ENCODE data around the gene SYT8. TPM values are rescaled to one million over a fixed set of nuclear protein-coding genes. Genes with fewer than 3 reads are reported as not detected.
"Not testable (repeated sequence)": the region's sequence is repeated elsewhere in the genome, so short reads cannot be mapped to it uniquely, and the experiment has no call there.

Gene SYT8
- total RNA-seq, 2 donors from 2014 or later: 0.75 to 4.6 TPM

- peak; percentile 52 for ATAC-seq
- DNase-seq: peak in 1 of 2 donors; percentile 66
- intact Hi-C loops (cut with DNase I, micrococcal nuclease): no loop called here
These were observed 41.7 kb downstream of the SYT8 start for GRCh38 chr11:1876361-1877063.

GRCh38 chr11:1877211-1878136, 42.7 kb downstream of the SYT8 start:
- intact Hi-C loops (cut with DNase I, micrococcal nuclease): no loop called here
- no peak for DNase-seq

GRCh38 chr11:1878137-1879031, 43.6 kb downstream of the SYT8 start:
- intact Hi-C loops (cut with DNase I, micrococcal nuclease): no loop called here
- ATAC-seq: no peak
- DNase-seq: no peak

More at GRCh38 chr11:1877211-1878136, 42.7 kb downstream of the SYT8 start:
- no peak for ATAC-seq

- DNase-seq (no peak), ATAC-seq (no peak)
- intact Hi-C loops (cut with DNase I, micrococcal nuclease): no loop called here
These were observed 44.7 kb downstream of the SYT8 start for GRCh38 chr11:1879342-1879940.

- ATAC-seq: no peak
- no peak for DNase-seq
- intact Hi-C loops (cut with DNase I, micrococcal nuclease): no loop called here
These were observed 45.3 kb downstream of the SYT8 start for GRCh38 chr11:1879941-1880720.

GRCh38 chr11:1880746-1881441, 46.1 kb downstream of the SYT8 start:
- DNase-seq: no peak
- ATAC-seq: no peak
- intact Hi-C loops (cut with DNase I, micrococcal nuclease): no loop called here

GRCh38 chr11:1881442-1882264, 46.9 kb downstream of the SYT8 start:
- intact Hi-C loops (cut with DNase I, micrococcal nuclease): no loop called here
- ATAC-seq: peak; percentile 3
- DNase-seq: no peak

GRCh38 chr11:1882265-1883238, 47.8 kb downstream of the SYT8 start:
- intact Hi-C loops (cut with DNase I, micrococcal nuclease): no loop called here
- ATAC-seq (peak; percentile 94), DNase-seq (peak; percentile 70 to 90)

- intact Hi-C loops (cut with DNase I, micrococcal nuclease): no loop called here
- ATAC-seq (no peak), DNase-seq (no peak)
These were observed 48.8 kb downstream of the SYT8 start for GRCh38 chr11:1883346-1884302.

GRCh38 chr11:1884303-1884700, 49.5 kb downstream of the SYT8 start:
- ATAC-seq: no peak
- no peak for DNase-seq
- intact Hi-C loops (cut with DNase I, micrococcal nuclease): no loop called here

GRCh38 chr11:1886551-1886950, 51.8 kb downstream of the SYT8 start:
- ATAC-seq; intact Hi-C loops (cut with DNase I, micrococcal nuclease): not testable (repeated sequence)

More at GRCh38 chr11:1886551-1886950, 51.8 kb downstream of the SYT8 start:
- DNase-seq: not testable (repeated sequence)

Measured in left colon (tissue), 2 donors.